ENCODE measurements around the gene SSR1.

The SSR1 gene

GRCh38 chr6:7254980-7255835, 57.8 kb downstream of the SSR1 start:
- DNase-seq: no peak

DNA sequence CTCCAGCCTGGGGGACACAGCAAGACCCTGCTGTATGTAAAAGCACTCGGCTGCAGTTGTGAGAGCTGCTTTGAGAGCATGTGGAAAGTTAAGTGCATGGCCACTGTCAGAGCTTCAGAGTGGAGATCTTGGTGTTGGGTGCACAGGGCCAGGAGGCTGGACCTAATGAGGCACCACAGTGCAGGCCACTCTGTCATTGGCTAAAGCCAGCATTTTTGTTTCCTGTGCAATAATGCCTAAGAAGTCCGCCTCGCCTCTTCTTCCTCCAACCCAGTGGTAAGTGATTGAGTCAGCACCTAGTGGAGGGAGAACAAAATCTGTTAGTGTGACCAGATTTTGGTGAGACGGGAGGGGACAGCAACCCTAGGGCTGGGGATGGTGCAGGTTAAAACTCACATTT, 60.6 kb downstream of the SSR1 start:
- DNase-seq: no peak

- DNase-seq: no peak
Measured at GRCh38 chr6:7251646-7252260, 61.2 kb downstream of the SSR1 start.

GRCh38 chr6:7250812-7251211, 62.2 kb downstream of the SSR1 start:
- no peak for DNase-seq

- no peak for DNase-seq
Measured at GRCh38 chr6:7249946-7250643, 62.9 kb downstream of the SSR1 start.

- DNase-seq: no peak
Measured at GRCh38 chr6:7249391-7249790, 63.6 kb downstream of the SSR1 start.

- no peak for DNase-seq
Measured at GRCh38 chr6:7247828-7248227, 65.2 kb downstream of the SSR1 start.

DNA sequence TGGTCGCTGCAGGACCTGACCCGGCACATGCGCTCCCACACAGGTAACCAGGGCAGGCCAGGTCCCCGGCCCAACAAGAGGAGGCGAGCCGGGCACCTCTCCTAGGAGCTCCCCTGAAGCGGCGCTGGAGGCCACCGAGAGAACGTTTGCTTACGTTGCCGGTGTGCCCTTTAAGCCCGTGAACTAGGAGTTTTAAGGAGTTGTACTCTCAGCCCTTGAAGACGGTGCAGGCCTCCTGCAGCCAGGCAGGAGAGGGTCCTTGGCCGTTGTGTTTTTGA, 65.9 kb downstream of the SSR1 start:
- DNase-seq: no peak

- DNase-seq: no peak
Measured at GRCh38 chr6:7246401-7247178, 66.4 kb downstream of the SSR1 start.

DNA sequence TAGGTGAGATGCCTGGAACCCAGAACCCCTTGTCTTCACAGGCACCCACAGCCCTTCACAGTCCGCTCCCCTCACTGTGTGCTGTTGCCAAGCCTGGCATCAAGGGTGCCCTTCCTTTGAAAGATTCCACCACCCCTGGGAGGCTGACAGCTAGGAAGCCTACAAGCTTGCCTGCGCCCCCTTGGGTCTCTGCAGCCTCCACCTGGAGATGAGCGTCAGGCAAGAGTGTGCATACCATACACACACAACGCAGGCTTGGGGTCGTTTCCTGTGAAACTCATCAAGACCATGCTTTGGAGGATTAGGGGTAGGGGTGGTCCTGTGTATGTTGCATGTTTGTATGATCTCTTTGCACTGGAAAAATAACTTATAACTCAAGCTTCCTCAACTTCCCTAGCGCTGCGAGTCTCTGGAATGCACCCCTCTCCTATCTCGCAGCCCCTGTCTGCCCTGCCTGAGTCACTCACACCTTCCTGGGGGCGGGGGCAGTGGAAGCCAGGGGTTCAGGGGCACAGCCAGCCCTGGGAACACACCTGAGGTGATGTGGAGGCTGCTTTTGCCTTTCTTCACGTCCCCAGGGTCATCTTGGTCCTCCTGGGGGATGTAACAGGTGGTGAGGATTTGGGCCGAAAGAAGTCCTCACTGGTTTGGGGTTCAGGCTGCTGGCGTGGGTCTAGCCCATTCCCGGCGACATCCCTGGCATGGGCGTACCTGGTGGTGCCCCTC, 67.2 kb downstream of the SSR1 start:
- DNase-seq: no peak

DNA sequence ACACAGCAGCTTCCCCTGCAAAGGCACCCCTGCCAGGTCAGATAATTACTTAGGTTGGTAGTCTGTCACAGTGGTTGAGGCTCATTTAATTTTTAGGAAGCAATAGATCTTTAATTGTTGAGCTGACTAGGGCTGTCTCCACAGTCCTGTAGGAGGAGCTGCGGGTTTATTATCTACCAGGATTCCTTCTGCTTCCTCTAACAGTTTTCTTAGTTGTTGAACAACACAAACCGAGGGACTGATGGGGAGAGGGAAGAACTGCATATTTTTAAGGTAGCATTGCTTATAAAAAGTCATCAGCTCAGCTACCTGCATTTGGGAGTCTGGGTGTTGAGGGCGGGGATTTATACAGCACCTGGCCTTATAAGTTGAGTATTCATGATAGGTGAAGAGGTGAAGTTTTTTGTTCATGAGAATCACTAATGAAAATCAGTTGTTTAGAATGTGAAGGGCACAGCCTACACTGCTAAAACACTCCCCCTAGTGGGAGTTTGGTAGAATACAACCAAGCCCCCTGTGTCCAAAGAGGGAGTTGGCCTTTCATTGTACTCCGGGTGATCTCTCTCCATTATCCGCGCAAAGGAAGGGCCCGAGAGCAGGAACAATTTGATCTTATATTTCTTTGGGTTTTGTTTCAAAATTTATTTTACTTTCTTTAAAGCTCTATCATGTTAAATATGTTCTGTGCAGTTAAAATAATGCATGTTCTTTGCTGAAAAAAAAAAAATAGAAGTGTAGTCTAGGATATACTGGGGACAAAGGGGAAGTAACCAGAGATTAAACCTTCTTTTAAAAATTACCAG, 69.6 kb downstream of the SSR1 start:
- no peak for DNase-seq

- no peak for DNase-seq
Measured at GRCh38 chr6:7242835-7243178, 70.2 kb downstream of the SSR1 start.

GRCh38 chr6:7241709-7242645, 71.0 kb downstream of the SSR1 start:
- DNase-seq: no peak

GRCh38 chr6:7241160-7241559, 71.8 kb downstream of the SSR1 start:
- DNase-seq: no peak

DNA sequence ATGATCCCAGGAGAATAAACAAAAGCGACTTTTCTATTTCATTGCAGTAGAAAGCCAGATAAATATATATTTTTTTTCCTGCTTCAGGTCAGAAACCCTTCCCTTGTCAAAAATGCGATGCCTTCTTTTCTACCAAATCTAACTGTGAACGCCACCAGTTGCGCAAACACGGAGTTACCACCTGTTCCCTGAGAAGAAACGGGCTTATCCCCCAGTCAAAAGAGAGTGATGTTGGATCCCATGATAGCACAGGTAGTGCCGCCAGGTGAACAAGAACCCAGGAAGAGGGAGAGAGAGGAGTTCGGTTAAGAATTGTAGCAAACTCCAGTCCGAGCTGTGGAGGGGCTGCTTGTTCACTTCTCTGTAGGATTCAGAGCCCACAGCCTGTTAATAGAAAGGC, 72.6 kb downstream of the SSR1 start:
- no peak for DNase-seq

- no peak for DNase-seq
Measured at GRCh38 chr6:7239590-7239948, 73.4 kb downstream of the SSR1 start.

GRCh38 chr6:7238900-7239589, 74.0 kb downstream of the SSR1 start:
- peak; percentile 66 for DNase-seq

GRCh38 chr6:7238526-7238899, 74.5 kb downstream of the SSR1 start:
- DNase-seq: no peak

GRCh38 chr6:7237653-7238188, 75.3 kb downstream of the SSR1 start:
- DNase-seq: no peak

Data from activated CD4-positive, CD25-positive, alpha-beta regulatory T cell treated with anti-CD3 and anti-CD28 coated beads, Interleukin-2, amount 50 U/mL, for 72 hours (primary cell).